ENCODE data around the gene KCNG2.
"Not testable (repeated sequence)": the region's sequence is repeated elsewhere in the genome, so short reads cannot be mapped to it uniquely, and the experiment has no call there.

The KCNG2 gene

DNA sequence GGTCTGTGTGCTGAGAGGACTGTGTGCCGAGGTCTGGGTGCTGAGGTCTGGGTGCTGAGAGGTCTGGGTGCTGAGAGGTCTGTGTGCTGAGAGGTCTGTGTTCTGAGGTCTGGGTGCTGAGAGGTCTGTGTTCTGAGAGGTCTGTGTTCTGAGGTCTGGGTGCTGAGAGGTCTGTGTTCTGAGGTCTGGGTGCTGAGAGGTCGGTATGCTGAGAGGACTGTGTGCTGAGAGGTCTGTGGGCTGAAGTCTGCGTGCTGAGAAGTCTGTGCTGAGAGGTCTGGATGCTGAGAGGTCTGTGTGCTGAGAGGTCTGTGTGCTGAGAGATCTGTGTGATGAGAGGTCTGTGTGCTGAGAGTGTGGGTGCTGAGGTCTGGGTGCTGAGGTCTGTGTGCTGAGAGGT, 68.2 kb downstream of the KCNG2 start:
- not testable (repeated sequence) for H3K4me1 ChIP-seq (ENCODE audit: control insufficient read depth, low read depth, low read length); DNase-seq; H3K79me1 ChIP-seq (ENCODE audit: low read length); H3K27me3 ChIP-seq (ENCODE audit: insufficient read depth, low read length, poor library complexity); H3K27ac ChIP-seq (ENCODE audit: low read depth, low read length); H4K5ac ChIP-seq (ENCODE audit: low read length); H2BK15ac ChIP-seq (replicated peaks; ENCODE audit: low read depth); H2AK5ac ChIP-seq (ENCODE audit: low read length); H3K23ac ChIP-seq (ENCODE audit: low read length); H3K4me2 ChIP-seq (ENCODE audit: low read length); H3K36me3 ChIP-seq (ENCODE audit: control insufficient read depth, insufficient read depth, low read length); H3K4me3 ChIP-seq (ENCODE audit: low read length); H2BK5ac ChIP-seq (ENCODE audit: low read length); H3K9ac ChIP-seq (ENCODE audit: low read length); H2BK120ac ChIP-seq (ENCODE audit: low read depth, low read length); H3K56ac ChIP-seq (ENCODE audit: low read length); H4K8ac ChIP-seq (ENCODE audit: low read depth, low read length); H3K79me2 ChIP-seq (ENCODE audit: control insufficient read depth, insufficient read depth, low read length); H3K4ac ChIP-seq (ENCODE audit: low read depth, low read length); H3K18ac ChIP-seq (ENCODE audit: low read length)
- no CpG with 5 or more reads among the region's 3 CpGs for WGBS (ENCODE audit: extremely low coverage, insufficient coverage, low lambda C conversion rate)

DNA sequence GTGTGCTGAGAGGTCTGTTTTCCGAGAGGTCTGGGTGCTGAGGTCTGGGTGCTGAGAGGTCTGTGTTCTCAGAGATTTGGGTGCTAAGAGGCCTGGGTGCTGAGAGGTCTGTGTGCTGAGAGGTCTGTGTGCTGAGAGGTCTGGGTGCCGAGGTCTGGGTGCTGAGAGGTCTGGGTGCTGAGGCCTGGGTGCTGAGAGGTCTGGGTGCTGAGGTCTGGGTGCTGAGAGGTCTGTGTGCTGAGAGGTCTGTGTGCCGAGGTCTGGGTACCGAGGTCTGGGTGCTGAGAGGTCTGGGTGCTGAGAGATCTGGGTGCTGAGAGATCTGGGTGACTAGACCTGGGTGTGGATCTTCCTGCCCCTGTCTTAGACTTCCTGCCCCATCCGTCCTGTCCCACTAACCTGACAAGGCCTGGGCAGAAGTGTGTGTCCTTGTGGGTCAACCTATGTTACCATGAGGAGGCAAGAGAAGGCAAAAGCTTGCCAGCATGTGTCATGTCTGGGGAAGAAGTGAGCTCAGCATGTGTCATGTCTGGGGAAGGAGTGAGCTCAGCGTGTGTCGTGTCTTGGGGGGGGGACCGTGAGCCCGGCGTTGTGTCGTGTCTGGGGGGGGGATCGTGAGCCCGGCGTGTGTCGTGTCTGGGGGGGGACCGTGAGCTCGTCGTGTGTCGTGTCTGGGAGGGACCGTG, 69.3 kb downstream of the KCNG2 start:
- Histone ChIP-seq H3K79me1 (ENCODE audit: low read length) (no peaks in the 10 kb centered on the region), H3K4me2 (ENCODE audit: low read length) (no peak overlapping the region), H2BK15ac (replicated peaks; ENCODE audit: low read depth) (no peak overlapping the region), H3K9ac (ENCODE audit: low read length) (no peak overlapping the region), H2BK120ac (ENCODE audit: low read depth, low read length) (no peak overlapping the region), H3K56ac (ENCODE audit: low read length) (no peak overlapping the region), H2AK5ac (ENCODE audit: low read length) (no peak overlapping the region), H4K8ac (ENCODE audit: low read depth, low read length) (no peak overlapping the region), H3K79me2 (ENCODE audit: control insufficient read depth, insufficient read depth, low read length) (no peaks in the 10 kb centered on the region), H4K5ac (ENCODE audit: low read length) (no peak overlapping the region), H3K27ac (ENCODE audit: low read depth, low read length) (no peak overlapping the region), H3K23ac (ENCODE audit: low read length) (no peak overlapping the region), H3K36me3 (ENCODE audit: control insufficient read depth, insufficient read depth, low read length) (no peaks in the 10 kb centered on the region), H3K4me3 (ENCODE audit: low read length) (no peak overlapping the region), H3K4ac (ENCODE audit: low read depth, low read length) (no peak overlapping the region), H3K4me1 (ENCODE audit: control insufficient read depth, low read depth, low read length) (no peaks in the 10 kb centered on the region), H2BK5ac (ENCODE audit: low read length) (no peak overlapping the region), H3K27me3 (ENCODE audit: insufficient read depth, low read length, poor library complexity) (no peaks in the 10 kb centered on the region), H3K18ac (ENCODE audit: low read length) (no peak overlapping the region)
- WGBS (ENCODE audit: extremely low coverage, insufficient coverage, low lambda C conversion rate) = no CpG with 5 or more reads among the region's 20 CpGs
- no peak for DNase-seq

GRCh38 chr18:79867666-79868065, 69.9 kb downstream of the KCNG2 start:
- Histone ChIP-seq H3K4ac (ENCODE audit: low read depth, low read length) (no peak overlapping the region), H2BK120ac (ENCODE audit: low read depth, low read length) (no peak overlapping the region), H3K79me1 (ENCODE audit: low read length) (no peaks in the 10 kb centered on the region), H3K27ac (ENCODE audit: low read depth, low read length) (no peak overlapping the region), H3K36me3 (ENCODE audit: control insufficient read depth, insufficient read depth, low read length) (no peaks in the 10 kb centered on the region), H2BK15ac (replicated peaks; ENCODE audit: low read depth) (no peak overlapping the region), H2AK5ac (ENCODE audit: low read length) (no peak overlapping the region), H3K18ac (ENCODE audit: low read length) (no peak overlapping the region), H3K4me1 (ENCODE audit: control insufficient read depth, low read depth, low read length) (no peaks in the 10 kb centered on the region), H3K56ac (ENCODE audit: low read length) (no peak overlapping the region), H3K4me3 (ENCODE audit: low read length) (no peak overlapping the region), H3K27me3 (ENCODE audit: insufficient read depth, low read length, poor library complexity) (no peaks in the 10 kb centered on the region), H3K4me2 (ENCODE audit: low read length) (no peak overlapping the region), H3K9ac (ENCODE audit: low read length) (no peak overlapping the region), H3K23ac (ENCODE audit: low read length) (no peak overlapping the region), H3K79me2 (ENCODE audit: control insufficient read depth, insufficient read depth, low read length) (no peaks in the 10 kb centered on the region), H2BK5ac (ENCODE audit: low read length) (no peak overlapping the region), H4K5ac (ENCODE audit: low read length) (no peak overlapping the region), H4K8ac (ENCODE audit: low read depth, low read length) (no peak overlapping the region)
- WGBS (ENCODE audit: extremely low coverage, insufficient coverage, low lambda C conversion rate) = no CpG with 5 or more reads among the region's 16 CpGs
- no peak for DNase-seq

DNA sequence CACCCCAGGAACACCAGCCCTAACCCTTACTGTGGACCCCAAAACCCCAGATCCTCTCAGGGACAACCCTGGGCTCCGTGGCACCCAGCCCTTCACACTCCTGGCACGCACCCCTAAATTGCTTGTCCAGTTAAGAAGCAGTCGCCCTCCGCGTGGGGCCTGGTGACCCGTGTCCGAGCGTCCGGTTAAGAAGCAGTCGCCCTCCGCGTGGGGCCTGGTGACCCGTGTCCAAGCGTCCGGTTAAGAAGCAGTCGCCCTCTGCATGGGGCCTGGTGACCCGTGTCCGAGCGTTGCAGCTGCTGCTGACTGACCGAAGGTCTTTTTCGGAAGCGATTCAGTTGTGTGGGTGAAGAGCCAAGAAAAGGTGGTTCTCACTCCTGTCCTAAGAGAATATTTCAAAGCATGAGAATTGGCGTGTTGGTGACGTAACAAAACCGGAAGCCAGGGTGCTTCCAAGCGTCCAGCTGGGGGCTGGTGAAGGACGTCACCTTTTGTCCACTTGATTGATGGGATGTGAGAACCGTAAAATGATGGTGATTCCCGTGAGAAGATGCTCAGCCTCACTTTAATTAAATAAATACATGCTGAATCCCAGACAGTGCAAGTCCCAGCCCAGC, 70.5 kb downstream of the KCNG2 start:
- no peaks in the 10 kb centered on the region for H3K27me3 ChIP-seq (ENCODE audit: insufficient read depth, low read length, poor library complexity)
- H3K79me2 ChIP-seq (ENCODE audit: control insufficient read depth, insufficient read depth, low read length) = no peaks in the 10 kb centered on the region
- no peaks in the 10 kb centered on the region for H3K79me1 ChIP-seq (ENCODE audit: low read length)
- H3K36me3 ChIP-seq (ENCODE audit: control insufficient read depth, insufficient read depth, low read length) = no peaks in the 10 kb centered on the region
- H3K4me1 ChIP-seq (ENCODE audit: control insufficient read depth, low read depth, low read length) = no peaks in the 10 kb centered on the region
- H3K4me2 ChIP-seq (ENCODE audit: low read length) = no peak overlapping the region
- H3K27ac ChIP-seq (ENCODE audit: low read depth, low read length) = no peak overlapping the region
- DNase-seq = no peak
- H2BK15ac ChIP-seq (replicated peaks; ENCODE audit: low read depth) = no peak overlapping the region
- H3K4ac ChIP-seq (ENCODE audit: low read depth, low read length) = no peak overlapping the region
- H4K5ac ChIP-seq (ENCODE audit: low read length) = no peak overlapping the region
- H3K9ac ChIP-seq (ENCODE audit: low read length) = no peak overlapping the region
- no peak overlapping the region for H4K8ac ChIP-seq (ENCODE audit: low read depth, low read length)
- no CpG with 5 or more reads among the region's 29 CpGs for WGBS (ENCODE audit: extremely low coverage, insufficient coverage, low lambda C conversion rate)
- no peak overlapping the region for H2BK5ac ChIP-seq (ENCODE audit: low read length)
- no peak overlapping the region for H3K56ac ChIP-seq (ENCODE audit: low read length)
- H3K18ac ChIP-seq (ENCODE audit: low read length) = no peak overlapping the region
- no peak overlapping the region for H3K23ac ChIP-seq (ENCODE audit: low read length)
- H2BK120ac ChIP-seq (ENCODE audit: low read depth, low read length) = no peak overlapping the region
- H3K4me3 ChIP-seq (ENCODE audit: low read length) = no peak overlapping the region
- H2AK5ac ChIP-seq (ENCODE audit: low read length) = no peak overlapping the region

DNA sequence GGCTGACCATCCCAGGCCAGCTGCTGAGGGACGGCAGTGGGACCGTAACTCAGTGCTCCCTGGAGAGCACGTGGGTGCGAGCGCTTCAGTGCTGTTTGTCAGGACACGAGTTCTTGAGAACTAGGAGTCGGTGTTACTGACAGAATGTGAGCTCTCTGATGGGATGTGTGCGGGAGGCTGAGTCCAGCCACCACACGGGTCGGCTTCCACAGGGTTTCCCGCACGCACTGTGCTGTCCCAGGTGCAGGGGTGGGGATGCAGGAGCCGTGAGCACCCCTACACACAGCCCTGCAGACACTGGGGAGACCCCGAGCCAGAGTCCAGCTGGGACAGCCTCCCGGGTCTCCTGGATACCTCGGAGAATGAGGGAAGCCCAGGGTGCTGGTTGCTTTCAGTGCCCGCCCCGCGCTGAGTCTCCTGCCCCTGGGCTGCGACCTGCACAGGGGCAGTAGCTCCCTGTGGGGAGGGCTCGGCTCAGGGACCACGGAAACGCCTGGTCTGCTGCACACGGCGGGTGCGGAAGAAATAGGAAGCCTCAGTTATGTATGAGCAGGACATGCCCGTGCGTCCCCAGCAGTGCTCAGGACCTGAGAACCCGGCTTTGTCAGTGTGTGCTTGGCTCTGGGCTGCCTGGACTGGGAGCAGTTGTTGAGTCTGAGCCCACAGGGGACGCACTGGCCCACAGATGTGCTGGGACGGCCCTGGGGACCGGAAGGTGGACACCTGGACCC, 71.2 kb downstream of the KCNG2 start:
- no CpG with 5 or more reads among the region's 32 CpGs for WGBS (ENCODE audit: extremely low coverage, insufficient coverage, low lambda C conversion rate)
- Histone ChIP-seq H3K36me3 (ENCODE audit: control insufficient read depth, insufficient read depth, low read length) (no peaks in the 10 kb centered on the region), H3K27me3 (ENCODE audit: insufficient read depth, low read length, poor library complexity) (no peaks in the 10 kb centered on the region), H3K4ac (ENCODE audit: low read depth, low read length) (no peak overlapping the region), H2AK5ac (ENCODE audit: low read length) (no peak overlapping the region), H3K27ac (ENCODE audit: low read depth, low read length) (no peak overlapping the region), H3K23ac (ENCODE audit: low read length) (no peak overlapping the region), H3K79me1 (ENCODE audit: low read length) (no peaks in the 10 kb centered on the region), H3K4me1 (ENCODE audit: control insufficient read depth, low read depth, low read length) (no peaks in the 10 kb centered on the region), H3K79me2 (ENCODE audit: control insufficient read depth, insufficient read depth, low read length) (no peaks in the 10 kb centered on the region), H3K4me2 (ENCODE audit: low read length) (no peak overlapping the region), H2BK5ac (ENCODE audit: low read length) (no peak overlapping the region), H3K4me3 (ENCODE audit: low read length) (no peak overlapping the region), H3K18ac (ENCODE audit: low read length) (no peak overlapping the region), H3K9ac (ENCODE audit: low read length) (no peak overlapping the region), H2BK120ac (ENCODE audit: low read depth, low read length) (no peak overlapping the region), H2BK15ac (replicated peaks; ENCODE audit: low read depth) (no peak overlapping the region), H3K56ac (ENCODE audit: low read length) (no peak overlapping the region), H4K8ac (ENCODE audit: low read depth, low read length) (no peak overlapping the region), H4K5ac (ENCODE audit: low read length) (no peak overlapping the region)
- DNase-seq = no peak

Measured in mesendoderm (in vitro differentiated cells).